GM15510 (cell line): ENCODE data around the gene TFB1M.

Experiments
- POLR2A ChIP-seq: IDR thresholded peaks from 3 replicates; pipeline ENCODE4 v1.6.1; 2011; ENCODE audit warnings: borderline replicate concordance; ENCODE audit not compliant: insufficient read length; ENCODE audit errors: extremely low read depth

Gene TFB1M

GRCh38 chr6:155263373-155264063 is 50.8 kb downstream of the TFB1M start, which contains the start of gene CLDN20:
Gene CLDN20, plus strand, starts transcription at chr6:155264013. Its CDS starts 11,707 bp downstream, at chr6:155275720.
- no peak for TF ChIP-seq POLR2A

DNA sequence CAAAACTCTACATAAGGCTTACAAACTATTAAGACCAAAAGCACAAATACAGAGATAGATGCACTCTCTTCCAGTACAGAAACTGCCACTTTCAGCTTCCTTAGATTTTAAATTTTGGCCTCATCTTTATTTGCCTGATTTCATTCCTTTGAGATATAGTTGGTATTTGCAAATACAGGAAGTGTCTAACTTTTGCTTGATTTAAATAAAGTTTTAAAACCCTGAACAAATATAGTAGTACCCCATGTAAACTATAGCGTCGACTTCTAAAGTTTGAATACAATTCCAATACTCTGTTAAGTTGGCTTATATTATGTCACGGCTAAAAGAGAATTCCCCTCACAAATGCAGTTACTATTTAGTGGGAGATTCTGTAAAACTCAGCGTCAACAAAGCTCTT is 51.6 kb downstream of the TFB1M start:
- TF ChIP-seq POLR2A, result no peak

DNA sequence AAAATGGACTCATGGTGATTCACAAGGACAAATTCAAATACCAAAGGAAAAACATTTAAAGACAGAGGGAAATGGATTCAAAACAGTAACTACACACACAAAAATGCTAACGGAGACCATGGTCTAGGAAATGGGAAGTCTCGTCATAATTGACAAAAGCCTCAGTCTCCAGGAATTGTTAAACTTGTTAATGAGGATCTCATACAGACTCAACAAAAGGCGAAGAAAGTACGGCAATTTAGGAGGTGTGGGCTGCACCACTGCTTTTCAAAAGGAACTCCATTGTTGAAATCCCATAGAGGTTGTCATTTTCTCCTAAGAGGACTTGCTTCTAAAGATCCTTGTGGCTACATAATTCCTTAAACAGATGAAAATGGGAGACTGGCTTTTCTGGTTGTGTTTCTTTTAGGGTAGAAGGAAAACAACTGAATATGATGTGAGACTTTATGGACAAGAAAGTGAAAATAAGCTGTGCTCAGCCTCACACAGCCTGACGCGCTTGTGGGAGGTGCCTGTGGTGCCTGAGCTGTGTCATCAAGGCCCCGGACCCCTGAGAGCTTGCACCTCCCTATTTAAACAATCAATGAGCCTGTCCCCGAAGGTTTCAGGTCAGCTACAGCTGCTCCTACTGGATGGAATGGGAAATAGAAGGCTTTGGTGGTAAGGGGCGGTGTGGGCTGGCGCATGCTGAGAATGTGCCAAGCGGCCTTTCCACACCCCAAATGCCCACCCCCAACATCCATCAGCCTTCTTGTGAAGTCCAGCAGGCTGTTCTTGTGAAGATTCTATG is 53.0 kb downstream of the TFB1M start:
- no peak for TF ChIP-seq POLR2A

DNA sequence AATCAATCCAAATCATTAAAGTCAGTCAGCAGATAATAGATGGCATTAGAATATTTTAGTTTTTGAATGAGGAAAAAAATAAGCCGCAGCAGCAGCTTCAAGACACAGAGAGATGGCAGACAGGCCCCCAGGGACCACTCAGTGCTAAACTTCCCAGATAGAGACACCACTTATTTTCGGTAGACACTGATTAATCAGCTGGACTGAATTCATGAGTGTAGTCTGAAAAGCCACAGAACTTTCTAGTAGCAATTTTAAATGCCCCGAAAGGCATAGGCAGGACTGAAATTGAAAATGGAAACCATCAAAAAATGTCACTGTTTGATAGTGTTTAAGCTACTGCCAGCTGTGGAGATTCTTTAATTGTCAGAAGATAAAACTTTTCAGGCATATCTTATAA is 53.6 kb downstream of the TFB1M start:
- TF ChIP-seq POLR2A, result no peak

DNA sequence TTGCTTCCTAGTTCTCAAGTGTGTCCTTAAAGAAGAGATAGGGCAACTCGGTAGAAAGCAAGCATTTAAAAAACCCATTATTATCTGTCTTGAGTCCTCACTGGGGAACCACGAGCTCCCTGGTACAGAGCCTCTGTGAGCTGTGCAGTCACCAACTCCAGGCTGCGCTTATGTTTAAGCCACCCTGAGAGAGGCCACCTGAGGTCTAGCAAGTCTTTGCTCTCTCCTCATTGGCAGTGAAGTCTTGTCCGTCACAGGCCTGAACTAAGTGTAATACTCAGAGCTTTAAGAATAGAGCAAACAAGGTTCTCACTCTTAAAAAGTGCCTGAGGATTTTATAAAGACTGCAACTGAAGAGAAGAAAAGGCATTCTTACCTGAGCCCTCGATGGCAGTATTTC is 54.4 kb downstream of the TFB1M start:
- TF ChIP-seq POLR2A, result no peak

DNA sequence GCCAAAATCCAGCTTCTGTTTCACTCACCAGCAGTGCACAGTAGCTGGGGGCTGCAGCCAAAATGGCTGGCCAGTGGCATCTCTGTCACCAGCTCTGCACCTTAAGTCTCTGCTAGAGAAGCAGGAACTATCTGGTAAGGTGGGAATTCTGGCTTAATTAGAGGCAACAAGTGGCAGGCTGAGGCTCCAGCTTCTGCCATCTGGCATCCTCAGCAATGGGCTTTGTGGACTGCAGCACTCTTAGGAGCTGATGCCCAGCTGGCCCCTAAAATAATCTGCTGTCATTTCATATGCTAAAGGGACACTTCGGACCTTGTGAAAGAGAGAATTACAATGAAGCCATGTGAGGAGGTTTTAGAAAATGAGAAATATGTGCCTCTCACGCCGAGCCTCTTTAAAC is 55.1 kb downstream of the TFB1M start:
- TF ChIP-seq POLR2A, result no peak

GRCh38 chr6:155257796-155258195 is 56.5 kb downstream of the TFB1M start:
- TF ChIP-seq POLR2A, result no peak

DNA sequence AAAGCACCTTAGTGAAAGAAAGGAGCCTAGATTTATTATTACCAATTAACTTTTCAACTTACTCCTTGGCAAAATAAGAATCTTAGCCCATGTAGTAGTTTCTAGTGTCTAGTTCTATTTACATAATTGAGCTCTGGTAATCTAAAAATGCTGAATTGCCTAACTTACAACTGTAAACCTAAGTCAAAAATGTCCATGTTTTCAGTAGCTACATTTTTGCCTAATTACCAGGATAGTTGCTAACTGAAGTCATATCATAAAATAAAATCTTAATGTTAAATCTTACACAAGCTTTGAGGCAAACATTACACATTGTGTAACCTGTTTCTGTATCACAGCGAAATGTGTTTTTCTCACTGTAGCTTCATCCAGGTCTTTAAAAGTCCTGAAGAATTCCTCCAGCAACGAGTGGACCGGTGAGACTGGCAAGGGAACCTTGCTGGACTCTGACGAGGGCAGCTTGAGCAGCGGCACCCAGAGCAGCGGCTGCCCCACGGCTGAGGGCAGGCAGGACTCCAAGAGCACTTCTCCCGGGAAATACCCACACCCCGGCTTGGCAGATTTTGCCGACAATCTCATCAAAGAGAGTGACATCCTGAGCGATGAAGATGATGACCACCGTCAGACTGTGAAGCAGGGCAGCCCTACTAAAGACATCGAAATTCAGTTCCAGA is 58.0 kb downstream of the TFB1M start:
- TF ChIP-seq POLR2A, result no peak

DNA sequence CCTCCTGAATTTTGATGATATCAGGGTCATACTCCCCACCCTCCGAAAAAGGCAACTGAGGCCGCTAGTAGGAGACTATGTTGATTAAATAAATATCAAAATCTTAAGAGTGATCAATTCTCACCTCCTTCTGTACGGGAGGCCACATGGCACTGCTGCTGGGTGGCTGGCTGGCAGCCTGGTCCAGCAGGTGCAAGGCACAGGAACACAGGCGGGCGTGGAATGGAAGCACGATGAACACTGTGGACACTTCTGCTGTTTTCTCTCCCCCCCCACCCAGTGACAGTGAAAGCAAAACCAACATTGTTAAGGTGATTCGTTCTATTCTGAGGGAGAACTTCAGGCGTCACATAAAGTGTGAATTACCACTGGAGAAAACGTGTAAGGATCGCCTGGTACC is 60.1 kb downstream of the TFB1M start:
- TF ChIP-seq POLR2A, result no peak

- TF ChIP-seq POLR2A, result no peak
Observed at GRCh38 chr6:155253337-155253736, 60.9 kb downstream of the TFB1M start.

- TF ChIP-seq POLR2A, result no peak
Observed at GRCh38 chr6:155252581-155252980, 61.7 kb downstream of the TFB1M start.

DNA sequence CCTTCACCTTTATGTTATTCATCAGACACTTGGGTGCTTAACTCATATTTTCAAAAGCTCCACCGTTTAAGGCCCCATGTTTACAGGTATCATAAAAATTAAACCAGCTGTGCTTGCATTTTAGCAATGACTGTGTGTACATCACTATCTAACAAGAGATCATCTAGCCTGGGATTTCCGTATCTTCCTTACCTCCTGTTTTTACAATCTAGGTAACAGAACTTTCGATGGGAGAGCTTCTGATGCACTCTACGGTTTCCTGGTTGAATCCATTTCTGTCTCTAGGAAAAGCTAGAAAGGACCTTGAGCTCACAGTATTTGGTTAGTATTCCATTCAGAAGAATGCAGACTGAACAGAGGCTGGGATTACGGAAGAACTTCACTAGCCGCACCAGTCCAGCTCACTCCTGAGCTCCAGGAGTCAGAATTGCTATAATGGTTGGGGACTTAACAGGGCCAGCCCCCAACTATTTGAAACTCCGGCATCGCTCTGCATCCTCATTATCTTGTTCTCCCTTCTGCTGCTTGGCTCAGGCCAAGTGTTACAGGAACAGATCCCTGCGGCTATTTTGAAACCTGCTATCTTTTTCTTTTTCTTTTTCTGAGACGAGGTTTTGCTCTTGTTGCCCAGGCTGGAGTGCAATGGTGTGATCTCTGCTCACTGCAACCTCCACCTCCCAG is 63.4 kb downstream of the TFB1M start:
- TF ChIP-seq POLR2A, result no peak

DNA sequence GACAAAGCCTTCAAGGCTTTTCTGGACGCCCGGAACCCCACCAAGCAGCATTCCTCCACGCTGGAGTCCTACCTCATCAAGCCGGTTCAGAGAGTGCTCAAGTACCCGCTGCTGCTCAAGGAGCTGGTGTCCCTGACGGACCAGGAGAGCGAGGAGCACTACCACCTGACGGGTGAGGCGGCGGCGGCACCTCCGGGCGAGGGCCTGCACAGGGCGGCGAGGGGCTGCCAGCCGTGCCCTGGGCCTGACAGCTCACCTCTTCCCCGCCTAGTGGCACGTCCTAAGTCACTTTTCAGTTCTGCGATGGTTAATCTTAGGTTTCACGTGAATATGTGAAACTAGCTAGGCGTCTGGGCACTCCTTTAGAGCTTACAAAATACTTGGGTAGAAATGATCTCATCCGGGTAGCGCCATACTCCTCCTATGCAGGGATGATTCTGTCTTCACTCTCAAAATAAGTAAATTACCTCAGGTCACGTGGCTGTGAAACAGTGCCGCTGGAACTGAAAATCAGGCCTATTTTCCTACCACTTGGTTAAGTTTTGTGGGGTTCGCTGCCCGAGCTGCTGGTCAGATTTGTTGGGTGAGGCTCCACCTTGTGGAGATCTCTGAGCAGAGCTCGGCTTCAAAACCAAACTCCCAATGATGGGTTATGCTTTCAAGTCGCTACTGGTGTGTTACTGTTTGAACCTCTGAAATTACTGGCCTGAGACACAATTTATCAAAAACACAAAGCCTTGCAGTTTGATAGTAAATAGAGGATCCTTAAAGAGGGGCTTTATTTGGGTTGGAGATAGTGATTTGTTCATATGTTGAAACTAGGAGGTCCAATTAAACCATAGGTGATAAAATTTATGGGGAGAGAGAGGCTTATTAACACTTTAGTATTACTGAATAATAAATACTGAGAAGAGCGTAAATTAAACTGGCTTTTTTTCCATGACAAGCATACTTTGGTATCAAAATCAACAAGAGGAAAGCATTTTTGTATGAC is 66.0 kb downstream of the TFB1M start:
- peak; percentile 19 for TF ChIP-seq POLR2A

DNA sequence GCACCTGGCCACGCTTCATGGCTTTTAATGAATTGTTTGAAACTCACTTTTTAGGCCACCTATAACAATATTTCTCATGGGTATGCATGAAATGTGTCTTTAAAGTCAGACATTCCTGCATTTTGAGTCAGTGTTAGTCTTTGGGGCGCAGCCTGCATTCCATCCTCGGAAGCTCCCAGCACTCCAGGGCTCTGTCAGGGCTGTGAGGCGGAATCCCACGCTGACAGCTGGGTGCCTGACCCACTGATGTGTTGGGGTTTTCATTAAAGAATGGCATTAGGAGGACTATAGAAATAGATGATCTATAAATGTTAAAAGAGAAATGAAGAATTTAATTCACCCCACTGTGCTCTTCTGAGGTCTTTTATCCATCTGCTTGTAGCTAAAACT is 66.7 kb downstream of the TFB1M start:
- TF ChIP-seq POLR2A, result no peak
